NT2/D1 (cell line): ENCODE results near the gene SNRNP200.

Experiments
- SUZ12 ChIP-seq: IDR thresholded peaks from 2 replicates; pipeline ENCODE4 v1.6.1; 2011; ENCODE audit not compliant: insufficient read length, insufficient read depth; ENCODE audit errors: extremely low read depth
- YY1 ChIP-seq: IDR thresholded peaks from 2 replicates; pipeline ENCODE4 v1.6.1; 2011; ENCODE audit not compliant: insufficient read length, insufficient read depth
- ZNF274 ChIP-seq: IDR thresholded peaks from 2 replicates; pipeline ENCODE4 v1.6.1; 2011; ENCODE audit warnings: mild to moderate bottlenecking, low read depth, low read length

- TF ChIP-seq YY1 (no peak), ZNF274 (no peak), SUZ12 (no peak)
These were observed 24.1 kb upstream of the SNRNP200 start for GRCh38 chr2:96329456-96329855.
